HG03442 (cell line): ENCODE results near the gene SP140.
"Not testable (repeated sequence)": the region's sequence is repeated elsewhere in the genome, so short reads cannot be mapped to it uniquely, and the experiment has no call there.

Experiments
- ATAC-seq: cut with Tn5 transposase; IDR thresholded peaks from one replicate; pipeline ENCODE4 v1.9.1; 2021; ENCODE audit warnings: mild to moderate bottlenecking, moderate library complexity; ENCODE audit not compliant: unreplicated experiment

SP140 gene

DNA sequence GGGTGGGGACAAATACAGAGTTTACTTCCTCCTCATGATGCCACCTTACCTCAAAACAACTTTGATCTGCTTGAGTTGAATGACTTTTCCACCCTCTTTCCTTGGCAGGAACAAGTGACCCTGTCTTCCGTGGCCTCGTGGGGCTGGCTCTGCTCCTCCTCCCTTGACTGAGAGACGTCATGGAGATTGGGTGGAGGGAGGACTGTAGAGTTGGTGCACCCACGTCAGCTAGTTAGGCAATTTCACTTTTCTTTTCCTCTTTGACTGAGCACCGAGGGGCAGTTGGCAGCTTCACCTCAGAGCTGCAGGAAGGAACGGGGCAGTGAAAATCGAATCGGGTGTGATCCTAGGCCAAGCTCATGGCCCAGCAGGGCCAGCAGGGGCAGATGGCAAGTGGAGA lies at the start of gene SP140:
SP140 (plus strand) TSS at position 251 of the 400 bp plus-strand sequence; CDS start at position 360, 109 bp downstream.
- peak; percentile 74 for ATAC-seq

DNA sequence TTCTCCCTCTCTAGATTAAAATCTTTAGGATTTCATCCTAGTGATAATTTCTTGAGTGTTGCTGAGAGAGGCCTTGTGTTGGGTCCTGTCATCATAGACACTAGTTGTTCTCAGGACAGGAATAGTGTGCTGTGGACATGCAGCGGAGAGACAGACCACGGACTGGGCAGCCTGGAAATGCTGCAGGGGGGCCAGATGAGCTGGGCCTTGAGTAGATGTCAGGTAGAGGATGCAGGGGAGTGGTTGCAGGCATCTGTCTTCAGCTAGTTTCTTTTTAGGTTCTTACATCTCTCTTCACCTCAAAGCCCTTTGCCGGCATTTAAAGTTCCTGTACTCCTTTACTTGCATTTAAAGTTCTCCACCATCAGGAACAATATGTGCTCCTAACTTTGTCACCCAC lies 48.5 kb upstream of the SP140 start:
- ATAC-seq = no peak

DNA sequence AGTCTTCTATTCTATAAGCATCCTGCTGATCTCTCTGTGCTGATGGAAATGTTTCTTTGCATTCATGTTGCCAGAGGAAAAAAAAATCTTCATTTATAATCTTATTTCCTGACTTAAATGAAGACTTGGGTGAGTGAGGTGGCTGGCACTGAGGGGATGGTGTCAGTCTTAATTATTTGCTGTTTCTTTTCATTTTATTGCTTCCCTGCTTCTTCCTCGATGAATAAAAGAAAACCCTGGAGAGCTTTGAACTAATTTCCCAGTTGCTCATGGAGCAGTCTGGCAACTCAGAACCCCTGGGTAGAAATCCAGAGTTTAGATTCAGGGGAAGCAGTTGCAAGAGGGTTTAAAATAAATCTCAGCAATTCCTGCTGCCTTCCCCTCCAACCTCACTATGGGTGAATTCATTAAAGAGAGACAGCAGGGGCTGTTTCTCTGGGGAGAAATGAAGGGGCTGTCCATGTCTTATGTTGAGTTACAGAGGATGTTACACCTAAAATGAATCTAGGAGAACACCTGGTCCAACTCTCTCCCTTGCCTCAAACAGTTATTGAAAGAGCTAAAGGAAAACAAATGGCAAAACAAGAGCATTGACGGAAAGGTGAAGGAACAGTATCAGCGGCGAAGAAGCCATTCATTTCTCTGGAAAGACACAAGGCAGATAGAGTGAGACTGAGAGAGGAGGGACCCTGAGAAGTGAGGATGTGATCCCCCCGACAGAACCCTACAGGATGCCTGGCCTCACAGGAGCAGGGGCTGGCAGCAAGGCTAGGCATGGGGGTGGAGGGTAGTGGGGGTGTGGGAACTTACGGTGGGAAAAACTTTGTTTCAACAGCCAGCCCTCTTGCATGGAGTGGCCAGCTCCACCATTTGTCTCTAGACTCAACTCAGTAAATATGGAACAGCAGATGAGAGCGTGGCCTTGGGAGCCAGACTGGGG lies 46.7 kb upstream of the SP140 start:
- ATAC-seq = no peak

DNA sequence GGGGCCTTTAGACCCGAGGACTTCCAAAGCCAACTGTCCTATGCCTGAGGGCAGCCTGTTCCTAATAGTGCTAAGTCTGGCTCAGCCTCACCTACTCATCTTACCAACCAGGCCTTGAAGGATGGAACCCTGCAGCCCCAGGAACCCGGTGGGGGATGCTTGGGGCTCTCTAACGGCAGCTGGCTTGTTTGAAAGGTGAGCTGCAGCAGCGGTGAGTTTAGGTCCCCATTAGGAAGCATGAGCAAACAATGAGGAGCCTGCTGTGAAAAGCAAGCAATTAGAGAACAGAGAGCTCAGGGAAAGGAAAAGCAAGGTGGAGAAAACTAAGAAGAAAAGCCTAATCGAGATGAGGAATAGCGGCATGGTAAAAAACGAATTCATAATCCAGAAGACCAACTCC lies 45.6 kb upstream of the SP140 start:
- ATAC-seq = no peak

DNA sequence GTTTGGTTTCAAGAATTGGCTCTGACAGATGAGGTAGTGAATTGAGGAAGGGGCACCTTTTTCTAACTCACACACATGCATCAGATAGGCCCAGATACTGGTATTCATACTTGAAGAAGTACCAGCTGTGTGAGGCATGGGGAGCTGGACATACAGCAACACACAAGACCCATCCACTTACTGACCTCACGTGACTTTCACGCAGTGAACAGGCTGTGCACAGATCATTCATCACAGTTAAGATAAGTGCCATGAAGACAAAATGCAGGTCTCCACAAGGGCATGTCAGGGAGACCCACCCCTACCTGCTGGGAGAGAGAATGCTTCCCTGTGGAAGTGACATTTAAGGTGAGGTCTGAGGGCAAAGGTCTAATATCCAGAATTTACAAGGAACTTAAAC lies 44.3 kb upstream of the SP140 start:
- ATAC-seq = no peak

DNA sequence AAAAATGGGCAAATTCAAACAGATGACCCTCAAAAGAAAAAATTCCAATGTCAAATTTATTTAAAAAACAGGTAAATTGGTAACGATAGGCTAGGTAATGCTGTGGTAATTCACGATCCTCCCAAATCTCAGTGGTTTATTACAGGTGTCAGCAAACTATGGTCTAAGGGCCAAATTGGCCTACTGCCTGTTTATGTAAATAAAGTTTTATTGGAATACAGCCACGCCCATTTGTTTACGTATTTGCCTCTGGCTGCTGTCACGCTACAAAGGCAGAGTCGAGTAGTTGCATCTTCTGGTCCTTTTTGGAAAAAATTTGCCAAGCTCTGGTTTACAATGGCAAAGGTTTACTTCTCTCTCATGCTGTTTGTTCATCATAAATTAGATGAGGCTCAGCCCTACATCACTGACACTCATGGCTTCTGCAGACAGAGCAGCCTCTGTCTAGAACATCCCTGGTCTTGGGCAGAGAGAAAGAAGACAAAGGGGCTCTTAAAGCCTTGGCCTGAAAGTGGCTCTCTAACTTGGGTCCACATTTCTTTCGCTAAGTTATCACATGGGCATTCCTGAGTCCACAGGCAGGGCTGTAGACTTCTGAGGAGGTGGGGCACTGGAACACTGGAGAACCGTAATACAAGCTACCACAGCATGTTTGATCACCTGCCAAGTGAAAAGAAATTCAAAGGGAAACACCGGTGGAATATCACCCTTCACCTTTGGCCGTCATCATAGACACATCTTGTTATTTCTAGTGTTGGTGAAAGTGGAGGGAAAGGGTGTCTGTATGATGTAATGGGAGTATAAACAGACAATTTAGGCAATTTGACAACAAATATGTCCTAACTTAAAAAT lies 40.6 kb upstream of the SP140 start:
- no peak for ATAC-seq

DNA sequence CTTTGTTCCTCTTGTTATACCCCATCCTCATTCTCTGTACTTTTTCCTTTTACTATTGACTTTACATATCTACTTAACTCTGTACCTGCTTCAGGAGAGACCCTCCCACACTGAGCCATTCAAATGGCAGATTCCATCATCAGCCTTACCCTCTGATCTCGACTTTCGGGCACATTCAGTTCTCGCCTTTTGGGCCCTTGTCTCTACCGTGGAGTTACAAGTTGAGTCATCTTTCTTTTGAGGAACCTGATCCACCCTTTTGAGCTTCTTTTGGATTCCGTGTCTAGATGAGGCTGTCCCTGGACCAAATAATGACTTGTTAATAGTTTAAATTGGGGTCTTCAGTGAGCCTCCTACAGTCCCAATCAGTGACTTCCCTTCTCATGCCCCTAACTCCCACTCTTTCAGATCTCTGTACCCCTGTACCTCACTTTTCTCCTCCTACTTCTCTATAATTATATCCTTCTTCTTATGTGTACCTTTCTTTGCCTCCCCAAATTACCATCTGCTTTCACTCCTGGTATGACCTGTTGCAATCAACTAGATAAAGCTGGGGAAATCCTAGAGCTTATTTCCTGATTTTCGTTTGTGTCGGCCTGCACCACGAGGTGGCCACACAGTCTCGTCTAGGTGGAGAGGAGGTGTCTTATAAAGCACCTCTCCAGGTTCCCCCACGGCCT lies 23.0 kb upstream of the SP140 start:
- peak; percentile 57 for ATAC-seq

DNA sequence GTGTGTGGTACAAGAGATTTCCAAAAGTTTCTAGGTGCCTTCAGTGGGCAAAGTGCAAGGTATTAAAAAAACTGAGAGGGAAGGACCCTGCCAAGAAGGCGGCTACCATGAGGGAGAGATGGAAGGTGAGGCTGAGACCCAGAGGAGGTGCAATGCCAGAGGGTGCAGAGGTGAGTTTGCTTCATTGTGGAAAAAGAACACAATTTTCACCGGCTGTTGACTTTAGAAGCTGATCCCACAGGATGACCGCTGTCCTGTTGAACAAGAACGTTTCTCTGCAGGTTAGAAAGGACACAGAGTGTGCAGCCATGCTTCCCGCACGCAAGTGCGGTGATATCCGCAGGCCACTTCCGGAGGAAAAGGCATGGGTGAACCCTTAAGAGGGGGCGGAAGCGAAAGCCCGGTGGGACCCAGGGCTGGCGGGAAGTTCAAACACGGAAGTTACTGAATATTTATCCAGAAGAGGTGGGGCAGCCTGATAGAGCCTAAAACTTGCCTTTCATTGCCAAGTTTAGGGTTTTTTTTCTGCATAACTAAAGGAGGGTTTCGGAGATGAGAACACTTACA lies 22.3 kb upstream of the SP140 start:
- peak; percentile 43 for ATAC-seq

DNA sequence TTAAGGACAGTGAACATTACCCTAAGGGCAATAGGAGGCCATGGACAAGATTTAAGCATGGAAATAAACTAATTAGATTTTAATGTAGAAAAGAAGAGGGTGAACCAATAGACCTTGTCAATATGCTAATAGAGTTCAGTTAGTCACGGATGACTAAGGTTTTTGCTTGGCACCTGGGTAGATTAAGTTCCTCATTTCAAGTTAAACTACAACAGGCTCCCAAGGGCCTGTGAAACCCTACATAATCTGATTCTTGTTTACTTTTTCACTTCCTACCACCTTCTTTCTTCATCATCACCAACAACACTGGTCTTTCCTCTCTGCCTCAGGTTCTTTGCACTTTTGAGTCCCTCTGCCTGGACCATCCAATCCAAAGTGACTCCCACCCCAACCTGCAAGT lies 20.5 kb upstream of the SP140 start:
- ATAC-seq = peak; percentile 35

DNA sequence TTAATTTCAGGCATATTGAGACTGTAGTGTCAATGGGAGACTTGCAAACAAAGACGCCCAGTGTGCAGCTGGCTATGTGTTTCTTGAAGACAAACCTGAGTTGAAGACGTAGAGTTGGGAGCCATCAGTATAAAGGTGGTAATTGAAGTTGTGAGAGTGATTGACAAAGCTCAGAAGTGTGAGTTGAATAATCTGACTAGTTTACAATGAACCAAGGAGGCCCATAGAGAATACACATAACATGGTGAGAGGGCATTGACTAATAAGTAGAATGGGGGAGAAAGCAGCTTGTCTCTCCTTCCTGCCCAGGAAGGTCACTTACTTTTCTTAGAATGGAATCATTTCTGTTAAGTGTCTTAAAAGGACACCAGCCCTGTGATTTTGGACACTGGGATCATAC lies 19.8 kb upstream of the SP140 start:
- ATAC-seq = no peak

DNA sequence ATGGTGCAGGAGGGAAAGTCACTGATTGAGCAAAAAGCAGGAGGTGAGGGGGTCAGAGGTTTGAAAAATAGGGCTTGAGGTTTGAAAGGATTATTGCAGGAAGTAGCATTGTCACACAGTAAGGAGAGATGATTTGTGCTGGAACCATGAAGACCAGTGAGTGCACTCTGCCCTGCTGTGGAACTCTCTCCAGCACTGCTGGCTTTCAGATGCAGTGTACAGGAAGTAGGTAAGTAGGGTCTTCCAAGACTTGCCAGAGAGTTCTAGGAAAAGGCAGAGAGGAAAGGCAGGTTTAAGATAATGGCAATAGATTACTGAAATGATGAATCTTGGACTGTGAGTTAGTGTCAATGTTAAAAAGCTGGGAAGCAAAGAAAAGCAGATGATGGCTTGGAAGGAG lies 17.0 kb upstream of the SP140 start:
- ATAC-seq = no peak

DNA sequence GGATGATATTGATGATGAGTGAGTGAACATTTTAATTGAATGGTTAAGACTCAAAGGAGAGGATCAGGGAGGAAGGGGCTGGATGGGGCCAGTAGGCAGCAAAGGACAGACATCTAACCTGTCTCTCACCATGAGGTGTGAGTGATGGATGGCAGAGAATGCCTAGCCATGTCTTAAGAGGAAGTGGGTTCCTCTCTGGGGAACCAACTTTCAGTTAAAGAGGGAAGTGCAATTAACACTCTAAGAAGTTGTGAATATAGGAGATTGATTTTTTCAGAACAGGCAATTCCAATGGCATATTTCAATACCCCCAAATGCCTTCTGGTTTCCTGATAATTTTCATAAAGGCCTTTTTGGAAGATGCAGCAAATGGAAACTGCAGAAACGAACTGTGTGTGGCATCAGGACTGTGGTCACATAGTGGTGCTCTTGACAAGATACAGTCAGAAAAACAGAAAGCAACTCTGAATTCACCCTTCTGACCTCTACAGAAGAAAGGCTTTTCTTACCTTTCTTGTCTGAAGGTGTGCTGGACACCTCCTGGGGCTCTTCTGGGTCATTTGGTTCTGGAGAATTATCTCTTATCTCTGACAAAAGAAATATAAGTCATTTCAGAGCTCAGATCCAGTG lies 16.0 kb upstream of the SP140 start:
- peak; percentile 50 for ATAC-seq

DNA sequence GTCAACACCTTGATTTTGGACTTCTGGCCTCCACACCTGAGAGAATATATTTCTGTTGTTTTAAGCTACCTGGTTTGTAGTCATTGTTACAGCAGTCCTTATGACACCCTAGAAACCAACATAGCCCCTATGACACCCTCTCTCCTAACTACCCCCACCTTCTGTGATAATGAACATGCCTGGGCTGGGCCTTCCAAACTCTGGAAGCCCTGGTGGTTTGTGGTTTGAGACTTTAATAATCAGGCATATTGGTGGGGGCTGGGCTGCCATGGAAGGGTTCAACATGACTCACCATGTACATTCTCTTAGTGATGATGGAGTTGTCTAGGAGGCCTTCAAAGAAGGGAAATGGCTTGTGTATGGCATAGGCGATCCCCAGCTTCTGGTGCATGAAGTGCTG lies 9.0 kb upstream of the SP140 start:
- ATAC-seq = no peak

DNA sequence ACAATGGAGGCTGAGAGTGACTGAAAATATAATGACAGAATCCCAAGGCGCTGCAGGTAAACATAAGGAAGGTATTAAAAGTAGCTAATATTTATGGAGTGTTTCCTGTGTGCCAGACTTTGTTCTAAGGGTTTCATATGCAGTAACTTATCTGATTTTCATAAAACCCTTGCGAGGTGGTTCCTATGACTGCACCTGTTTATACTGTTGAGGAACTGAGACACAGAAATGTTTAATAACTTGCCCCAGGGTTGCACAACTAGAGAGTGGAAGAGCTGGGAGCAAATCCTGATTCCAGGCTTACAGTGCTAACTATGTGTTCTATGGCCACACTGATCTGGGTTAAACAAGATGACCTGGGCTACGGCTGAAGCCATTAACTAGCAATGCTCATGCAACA lies 8.1 kb upstream of the SP140 start:
- ATAC-seq = no peak

DNA sequence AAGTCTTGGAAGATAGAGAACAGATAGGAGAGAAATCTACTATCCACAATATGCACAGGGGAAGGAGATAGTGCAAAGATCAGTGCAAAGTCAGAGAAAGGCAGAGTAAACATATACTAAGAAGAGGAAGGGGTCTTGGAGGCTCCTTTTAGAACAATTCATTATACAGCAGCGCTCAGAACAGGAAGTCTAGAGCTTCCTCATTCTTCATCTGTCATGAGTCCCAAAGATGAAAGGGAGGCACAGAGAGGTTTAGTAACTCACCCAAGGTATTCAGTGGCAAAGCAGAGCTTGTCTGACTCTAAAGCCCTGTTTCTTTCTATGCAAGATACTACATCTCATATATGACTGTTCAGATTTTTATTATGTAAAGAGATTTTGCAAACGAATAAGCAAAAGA lies 7.1 kb upstream of the SP140 start:
- no peak for ATAC-seq

DNA sequence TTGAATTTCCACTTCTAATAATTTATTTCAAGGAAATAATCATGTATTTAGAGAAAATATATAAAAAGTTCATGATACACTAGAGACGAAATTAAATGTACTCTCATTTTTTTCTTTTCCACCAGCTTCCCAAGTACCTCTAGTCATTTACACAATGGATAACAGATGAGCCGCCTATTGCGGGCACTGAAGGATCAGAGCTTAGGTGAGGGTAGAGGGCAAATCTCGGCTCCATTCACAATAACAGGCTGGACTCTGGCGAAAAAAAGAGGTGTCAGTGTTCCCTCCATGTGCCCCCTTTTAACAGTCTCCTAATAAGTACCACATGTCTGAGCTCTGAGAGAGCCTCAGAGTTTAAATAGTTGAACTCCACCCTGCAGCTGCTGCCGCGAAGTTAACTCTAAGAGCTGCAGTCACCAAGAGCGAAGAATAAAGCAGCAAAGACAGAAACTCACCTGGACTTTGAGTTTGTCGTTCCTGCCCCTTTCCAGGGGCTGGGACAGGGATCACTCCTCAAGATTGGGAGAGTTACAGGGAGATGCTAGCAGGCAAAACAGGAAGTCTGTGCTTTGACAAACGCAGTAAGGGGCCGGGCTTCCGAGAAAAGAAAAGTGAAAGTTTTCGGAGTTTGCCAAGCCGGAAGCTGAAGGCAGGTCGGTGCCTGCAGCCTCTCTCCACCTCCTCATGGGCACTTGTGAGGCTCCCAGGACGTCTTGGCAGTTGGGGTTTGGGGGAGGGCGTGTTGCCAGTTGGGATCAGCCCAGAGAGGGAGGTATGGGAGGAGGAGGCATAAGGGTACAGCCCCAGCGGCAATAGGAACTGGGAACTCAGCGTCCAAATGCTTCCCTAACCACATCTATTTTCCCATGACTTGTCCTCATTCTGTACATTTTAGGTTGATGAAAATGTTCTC lies 5.9 kb upstream of the SP140 start, which contains the start of gene SP110:
SP110 (minus strand) TSS at position 566 of the 913 bp plus-strand sequence. CDS start 3,057 bp downstream, outside the sequence.
- ATAC-seq = peak; percentile 70

DNA sequence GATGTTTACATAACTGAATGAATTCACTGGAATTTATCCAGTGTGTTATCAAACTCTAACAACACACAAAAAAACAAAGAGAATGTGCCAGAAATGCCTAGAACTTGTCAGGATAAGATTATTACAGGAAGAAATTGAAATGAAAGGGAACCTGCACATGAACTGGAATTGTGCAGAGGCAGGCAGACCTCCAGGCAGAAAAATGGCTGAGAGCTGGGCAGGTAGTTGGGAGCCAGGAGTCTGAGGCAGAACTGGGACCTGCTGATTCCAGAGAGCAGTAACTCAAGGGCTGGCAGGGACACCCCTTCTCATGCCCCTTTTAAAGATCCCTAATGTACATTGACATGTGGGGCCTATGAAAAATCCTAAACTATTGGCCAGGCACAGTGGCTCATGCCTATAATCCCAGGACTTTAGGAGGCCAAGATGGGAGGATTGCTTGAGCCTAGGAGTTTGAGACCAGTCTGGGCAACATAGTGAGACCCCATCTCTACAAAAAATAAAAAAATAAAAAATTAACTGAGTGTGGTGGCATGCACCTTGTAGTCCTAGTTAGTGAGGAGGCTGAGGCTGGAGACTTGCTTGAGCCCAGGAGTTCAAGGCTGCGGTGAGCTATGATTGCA lies 5.1 kb upstream of the SP140 start:
- ATAC-seq = no peak

DNA sequence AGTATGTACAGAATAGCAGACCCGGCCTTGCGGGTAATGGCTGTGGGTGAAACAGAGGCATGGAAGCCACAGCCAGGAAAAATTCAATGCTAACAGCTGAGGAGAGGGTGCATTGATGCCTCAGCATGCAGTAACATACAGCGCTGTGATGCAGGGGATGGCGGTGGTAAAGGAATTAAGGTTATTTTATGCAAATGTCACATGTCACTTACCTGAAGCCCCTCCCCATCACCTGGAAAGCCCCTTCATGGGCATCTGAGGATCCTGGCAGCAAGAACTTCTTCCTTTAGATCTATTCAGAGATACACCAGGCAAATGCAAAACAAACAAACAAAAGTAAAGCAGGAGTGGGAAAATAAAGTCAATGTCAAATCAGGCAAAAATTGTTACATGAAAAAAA lies 4.0 kb upstream of the SP140 start:
- ATAC-seq = no peak

DNA sequence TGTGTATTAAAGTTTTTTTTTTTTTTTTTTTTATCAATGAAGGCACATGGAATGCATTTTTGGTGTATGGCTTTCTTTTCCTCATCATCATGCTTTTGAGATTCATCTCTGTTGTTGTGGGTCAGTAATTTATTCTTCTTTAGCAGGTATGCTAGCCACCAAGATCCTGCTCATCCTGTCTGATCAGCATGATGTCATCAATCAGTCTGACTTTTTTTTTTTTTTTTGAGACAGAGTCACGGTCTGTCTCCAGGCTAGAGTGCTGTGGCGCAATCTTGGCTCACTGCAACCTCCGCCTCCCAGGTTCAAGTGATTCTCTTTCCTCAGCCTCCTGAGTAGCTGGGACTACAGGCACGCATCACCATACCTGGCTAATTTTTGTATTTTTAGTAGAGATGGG lies 2.7 kb upstream of the SP140 start:
- not testable (repeated sequence) for ATAC-seq
